Breast epithelium (tissue), 3 donors: ENCODE measurements around the gene BIN1.

ENCODE experiments used
- CTCF ChIP-seq, 3 donors: fragments of 450-650 bp; IDR thresholded peaks; one replicate each; pipeline ENCODE4 v1.5.1; 2016 to 2017; ENCODE audit warnings: antibody characterized with exemption in 3 of 3, mild to moderate bottlenecking in 3 of 3, moderate library complexity in 3 of 3
- POLR2AphosphoS5 ChIP-seq, 3 donors: sonication (generic); formaldehyde crosslinking; IDR thresholded peaks; one replicate each; pipeline ENCODE4 v1.6.1; 2017; ENCODE audit warnings: antibody characterized with exemption in 3 of 3

GRCh38 chr2:127072396-127072795 is 34.6 kb downstream of the BIN1 start:
- TF ChIP-seq CTCF (IDR thresholded peaks at IDR 0.05): no peak
- no peak for TF ChIP-seq POLR2AphosphoS5 (IDR thresholded peaks at IDR 0.05)
